Measurements from ENCODE around the gene ATXN2.

The ATXN2 gene

GRCh38 chr12:111580737-111581136 lies 18.4 kb downstream of the ATXN2 start:
- DNase-seq (ENCODE audit: low read depth): no peak
- no peak overlapping the region for H3K4me3 ChIP-seq (ENCODE audit: low read depth, low read length)
- TF ChIP-seq CTCF (IDR thresholded peaks at IDR 0.05; ENCODE audit: control insufficient read depth, extremely low read depth, insufficient read depth): no peak

GRCh38 chr12:111580119-111580425 lies 19.0 kb downstream of the ATXN2 start:
- H3K4me3 ChIP-seq (ENCODE audit: low read depth, low read length): no peak overlapping the region
- no peak for DNase-seq (ENCODE audit: low read depth)
- TF ChIP-seq CTCF (IDR thresholded peaks at IDR 0.05; ENCODE audit: control insufficient read depth, extremely low read depth, insufficient read depth): no peak

GRCh38 chr12:111578971-111579340 lies 20.2 kb downstream of the ATXN2 start:
- no peak for TF ChIP-seq CTCF (IDR thresholded peaks at IDR 0.05; ENCODE audit: control insufficient read depth, extremely low read depth, insufficient read depth)
- no peak overlapping the region for H3K4me3 ChIP-seq (ENCODE audit: low read depth, low read length)
- no peak for DNase-seq (ENCODE audit: low read depth)

GRCh38 chr12:111578276-111578970 lies 20.7 kb downstream of the ATXN2 start:
- DNase-seq (ENCODE audit: low read depth): no peak
- no peak overlapping the region for H3K4me3 ChIP-seq (ENCODE audit: low read depth, low read length)
- no peak for TF ChIP-seq CTCF (IDR thresholded peaks at IDR 0.05; ENCODE audit: control insufficient read depth, extremely low read depth, insufficient read depth)

GRCh38 chr12:111574797-111575443 lies 24.2 kb downstream of the ATXN2 start:
- no peak for DNase-seq (ENCODE audit: low read depth)
- no peak overlapping the region for H3K4me3 ChIP-seq (ENCODE audit: low read depth, low read length)
- no peak for TF ChIP-seq CTCF (IDR thresholded peaks at IDR 0.05; ENCODE audit: control insufficient read depth, extremely low read depth, insufficient read depth)

GRCh38 chr12:111573476-111573875 lies 25.6 kb downstream of the ATXN2 start:
- H3K4me3 ChIP-seq (ENCODE audit: low read depth, low read length): no peak overlapping the region
- DNase-seq (ENCODE audit: low read depth): no peak
- TF ChIP-seq CTCF (IDR thresholded peaks at IDR 0.05; ENCODE audit: control insufficient read depth, extremely low read depth, insufficient read depth): no peak

Data from LNCaP clone FGC (cell line).